T-cell (primary cell): Measurements from ENCODE around the gene LRRC4C. TPM values are rescaled to one million over a fixed set of nuclear protein-coding genes. Genes with fewer than 3 reads are reported as not detected.

ENCODE experiments used
- ATAC-seq, 4 experiments: fragments of 200-7000 bp in 3 of 4; fragments of 150-1000 bp in 1 of 4; cut with Tn5 transposase; replicated peaks in 1 of 4; 1 replicate in 3 of 4; 2 replicates in 1 of 4; pipeline ENCODE4 v1.10.0; 2021; ENCODE audit warnings: moderate library complexity in 3 of 4, mild to moderate bottlenecking in 2 of 4, moderate number of reproducible peaks in 1 of 4
- CTCF ChIA-PET, 2 donors: fragments of 300-600 bp; sonication (Branson Sonifier 250); formaldehyde crosslinking; loops; one replicate each; lab custom pipeline; 2022; ENCODE audit warnings: antibody characterized with exemption in 2 of 2; lab: Charles Lee
- POLR2A ChIA-PET, 2 donors: fragments of 300-600 bp; sonication (Branson Sonifier 250); formaldehyde crosslinking; loops; one replicate each; lab custom pipeline; 2022; ENCODE audit warnings: antibody characterized with exemption in 2 of 2; lab: Charles Lee
- DNase-seq, 35 experiments: peaks; one replicate each; pipeline versions ENCODE4 v3.0.0 to v3.0.0-alpha.2; 2013 to 2023
- H3K27ac ChIP-seq: one replicate; pipeline ENCODE4 v1.5.1; 2013; ENCODE audit warnings: low read length
- H3K27me3 ChIP-seq, 2 experiments: replicated peaks in 1 of 2; 1 replicate in 1 of 2; 2 replicates in 1 of 2; pipeline versions ENCODE4 v1.6.1 to v1.7.0; 2013; ENCODE audit warnings: low read length in 1 of 2, mixed read lengths in 1 of 2; ENCODE audit not compliant: control insufficient read depth in 2 of 2, insufficient read depth in 2 of 2; ENCODE audit errors: extremely low read depth in 1 of 2
- H3K36me3 ChIP-seq, 2 donors: 1 replicate in 1 of 2; 2 replicates in 1 of 2; pipeline versions ENCODE4 v1.6.1 to v1.7.0; 2013; ENCODE audit warnings: low read length in 1 of 2; ENCODE audit not compliant: control insufficient read depth in 2 of 2, insufficient read depth in 1 of 2; ENCODE audit errors: extremely low read depth in 1 of 2
- H3K4me1 ChIP-seq, 2 experiments: 1 replicate in 1 of 2; 2 replicates in 1 of 2; pipeline versions ENCODE4 v1.6.1 to v1.7.0; 2013; ENCODE audit warnings: low read length in 2 of 2, mixed read lengths in 1 of 2; ENCODE audit not compliant: insufficient read depth in 2 of 2, control insufficient read depth in 1 of 2; ENCODE audit errors: extremely low read depth in 1 of 2
- H3K4me3 ChIP-seq, 2 donors: 1 replicate in 1 of 2; 2 replicates in 1 of 2; pipeline versions ENCODE4 v1.5.1 to v1.7.0; 2013; ENCODE audit warnings: mild to moderate bottlenecking in 2 of 2, low read length in 1 of 2, moderate library complexity in 1 of 2; ENCODE audit not compliant: control insufficient read depth in 1 of 2; ENCODE audit errors: extremely low read depth in 1 of 2
- H3K9me3 ChIP-seq: 2 replicates; pipeline ENCODE4 v1.7.0; 2013
- H3K27ac Mint-ChIP-seq, 2 donors: one replicate each; pipeline ENCODE4 v1.8.0; 2020 to 2021; ENCODE audit warnings: mild to moderate bottlenecking in 2 of 2, mixed read lengths in 2 of 2
- H3K27me3 Mint-ChIP-seq, 2 donors: one replicate each; pipeline ENCODE4 v1.8.0; 2021 to 2022; ENCODE audit warnings: mixed read lengths in 2 of 2
- H3K36me3 Mint-ChIP-seq: one replicate; pipeline ENCODE4 v1.8.0; 2021; ENCODE audit warnings: mixed read lengths
- H3K4me1 Mint-ChIP-seq, 3 donors: one replicate each; pipeline ENCODE4 v1.8.0; 2020 to 2022; ENCODE audit warnings: mixed read lengths in 3 of 3, mild to moderate bottlenecking in 1 of 3
- H3K4me3 Mint-ChIP-seq, 3 donors: one replicate each; pipeline ENCODE4 v1.8.0; 2020 to 2022; ENCODE audit warnings: mild to moderate bottlenecking in 3 of 3, mixed read lengths in 3 of 3, moderate library complexity in 3 of 3
- H3K9me3 Mint-ChIP-seq, 3 donors: one replicate each; pipeline ENCODE4 v1.8.0; 2020 to 2022; ENCODE audit warnings: mixed read lengths in 3 of 3
- WGBS: methylation state at CpG from one replicate; pipeline ENCODE4 v1.1.5; 2013; ENCODE audit warnings: missing lambda C conversion rate; ENCODE audit not compliant: insufficient coverage; 5-methylcytosine and 5-hydroxymethylcytosine counted together
- total RNA-seq, 35 experiments: library from RNA in 6 of 35; stranded (reverse) in 6 of 35; fragments of 120-200 nt in 1 of 35; gene quantifications; one replicate each; pipeline versions ENCODE4 v1.2.1 to v1.2.4 and lab custom pipeline; 2013 to 2026

LRRC4C gene
- total RNA-seq, 5 donors from 2014 or later (not counting 1 experiment from before 2014, with no cell fraction given) = not detected

- Histone ChIP-seq H3K9me3 (no peaks in the 10 kb centered on the region), H3K27me3 (no peaks in the 10 kb centered on the region), H3K36me3 (no peaks in the 10 kb centered on the region), H3K27ac (no peak overlapping the region), H3K4me1 (no peaks in the 10 kb centered on the region), H3K4me3 (no peak overlapping the region)
- no peak overlapping the region for H3K4me3 Mint-ChIP-seq
- WGBS = 60% methylated on average over 1 of the region's 5 CpGs
- no peaks in the 10 kb centered on the region for H3K27me3 Mint-ChIP-seq
- no peak overlapping the region for H3K27ac Mint-ChIP-seq
- ChIA-PET POLR2A (no interaction called here), CTCF (no interaction called here)
- H3K4me1 Mint-ChIP-seq = no peaks in the 10 kb centered on the region
- DNase-seq (no peak), ATAC-seq (no peak)
- no peaks in the 10 kb centered on the region for H3K36me3 Mint-ChIP-seq
- peaks cover 20 to 43% (median 27%) of the 10 kb centered on the region in 3 donors for H3K9me3 Mint-ChIP-seq
These were observed 1099.2 kb downstream of the LRRC4C start for GRCh38 chr11:40360206-40360798.

GRCh38 chr11:40354121-40354520 lies 1105.3 kb downstream of the LRRC4C start:
- DNase-seq (no peak), ATAC-seq (no peak)
- Mint-ChIP-seq H3K9me3 (peaks cover 14 to 26% (median 22%) of the 10 kb centered on the region in 3 donors), H3K36me3 (no peaks in the 10 kb centered on the region), H3K27ac (no peak overlapping the region), H3K4me1 (no peaks in the 10 kb centered on the region), H3K4me3 (no peak overlapping the region), H3K27me3 (no peaks in the 10 kb centered on the region)
- no peaks in the 10 kb centered on the region for H3K9me3 ChIP-seq
- ChIA-PET POLR2A (no interaction called here), CTCF (no interaction called here)
- no peak overlapping the region for H3K27ac ChIP-seq
- WGBS = 73% methylated on average over 4 of the region's 4 CpGs
- H3K4me3 ChIP-seq = no peak overlapping the region
- H3K4me1 ChIP-seq = no peaks in the 10 kb centered on the region
- no peaks in the 10 kb centered on the region for H3K36me3 ChIP-seq
- no peaks in the 10 kb centered on the region for H3K27me3 ChIP-seq

GRCh38 chr11:40340911-40341310 lies 1118.5 kb downstream of the LRRC4C start:
- no peaks in the 10 kb centered on the region for H3K4me1 ChIP-seq
- Mint-ChIP-seq H3K27ac (no peak overlapping the region), H3K4me3 (no peak overlapping the region), H3K36me3 (no peaks in the 10 kb centered on the region), H3K4me1 (no peaks in the 10 kb centered on the region), H3K9me3 (peaks cover 16 to 35% (median 22%) of the 10 kb centered on the region in 3 donors), H3K27me3 (no peaks in the 10 kb centered on the region)
- H3K27ac ChIP-seq = no peak overlapping the region
- ATAC-seq = no peak
- CTCF ChIA-PET = no interaction called here
- H3K4me3 ChIP-seq = no peak overlapping the region
- no peaks in the 10 kb centered on the region for H3K27me3 ChIP-seq
- 63% methylated on average over 1 of the region's 3 CpGs for WGBS
- no peaks in the 10 kb centered on the region for H3K9me3 ChIP-seq
- POLR2A ChIA-PET = interaction anchor here in 1 of 2 donors (0.7 kb wide), 1 partner anchor 775 kb away, joined by 3 read pairs; no protein-coding TSS in a partner anchor
- no peaks in the 10 kb centered on the region for H3K36me3 ChIP-seq
- no peak for DNase-seq

- Mint-ChIP-seq H3K36me3 (no peaks in the 10 kb centered on the region), H3K27ac (no peak overlapping the region), H3K4me3 (no peak overlapping the region), H3K27me3 (no peaks in the 10 kb centered on the region), H3K9me3 (peaks cover 16 to 24% (median 16%) of the 10 kb centered on the region in 3 donors), H3K4me1 (no peaks in the 10 kb centered on the region)
- Histone ChIP-seq H3K27ac (no peak overlapping the region), H3K4me3 (no peak overlapping the region), H3K9me3 (no peaks in the 10 kb centered on the region), H3K4me1 (no peaks in the 10 kb centered on the region), H3K27me3 (no peaks in the 10 kb centered on the region), H3K36me3 (no peaks in the 10 kb centered on the region)
- POLR2A ChIA-PET = no interaction called here
- CTCF ChIA-PET = no interaction called here
- no CpG with 5 or more reads among the region's 6 CpGs for WGBS
- ATAC-seq = no peak
- DNase-seq = no peak
These were observed 1120.7 kb downstream of the LRRC4C start for GRCh38 chr11:40338739-40339138.

- no CpG with 5 or more reads among the region's 3 CpGs for WGBS
- POLR2A ChIA-PET = no interaction called here
These were observed 1121.4 kb downstream of the LRRC4C start for GRCh38 chr11:40338062-40338461.

GRCh38 chr11:40337118-40337517 lies 1122.3 kb downstream of the LRRC4C start:
- no peak overlapping the region for H3K27ac ChIP-seq
- DNase-seq (no peak), ATAC-seq (no peak)
- H3K9me3 ChIP-seq = no peaks in the 10 kb centered on the region
- H3K27me3 ChIP-seq = no peaks in the 10 kb centered on the region
- Mint-ChIP-seq H3K9me3 (peaks cover 13 to 23% (median 21%) of the 10 kb centered on the region in 3 donors), H3K4me1 (no peaks in the 10 kb centered on the region), H3K4me3 (no peak overlapping the region), H3K27ac (no peak overlapping the region), H3K36me3 (no peaks in the 10 kb centered on the region), H3K27me3 (no peaks in the 10 kb centered on the region)
- ChIA-PET CTCF (no interaction called here), POLR2A (no interaction called here)
- H3K36me3 ChIP-seq = no peaks in the 10 kb centered on the region
- H3K4me1 ChIP-seq = no peaks in the 10 kb centered on the region
- WGBS = 100% methylated on average over 1 of the region's 3 CpGs
- H3K4me3 ChIP-seq = no peak overlapping the region

More at GRCh38 chr11:40338062-40338461, 1121.4 kb downstream of the LRRC4C start:
- Mint-ChIP-seq H3K4me3 (no peak overlapping the region), H3K27ac (no peak overlapping the region), H3K36me3 (no peaks in the 10 kb centered on the region), H3K27me3 (no peaks in the 10 kb centered on the region), H3K9me3 (peaks cover 14 to 20% (median 16%) of the 10 kb centered on the region in 3 donors), H3K4me1 (no peaks in the 10 kb centered on the region)
- no peaks in the 10 kb centered on the region for H3K4me1 ChIP-seq
- CTCF ChIA-PET = no interaction called here
- no peaks in the 10 kb centered on the region for H3K27me3 ChIP-seq
- DNase-seq (no peak), ATAC-seq (no peak)
- no peaks in the 10 kb centered on the region for H3K9me3 ChIP-seq
- no peaks in the 10 kb centered on the region for H3K36me3 ChIP-seq
- no peak overlapping the region for H3K4me3 ChIP-seq
- H3K27ac ChIP-seq = no peak overlapping the region
